Esophagus (tissue), 2 donors: ENCODE results near the gene CLCN2. TPM values are rescaled to one million over a fixed set of nuclear protein-coding genes. Genes with fewer than 3 reads are reported as not detected.
A peak's percentile ranks its signal among the peaks of the same experiment; 100 is the strongest.

ENCODE experiments used
- H3K27ac ChIP-seq, 2 donors: one replicate each; pipeline ENCODE4 v1.5.1; 2013; ENCODE audit warnings: low read depth in 2 of 2, mild to moderate bottlenecking in 2 of 2, inconsistent platforms in 1 of 2, low read length in 1 of 2, moderate library complexity in 1 of 2
- H3K27me3 ChIP-seq, 2 donors: one replicate each; pipeline ENCODE4 v1.6.1; 2013; ENCODE audit warnings: low read length in 2 of 2, control low read depth in 1 of 2, mild to moderate bottlenecking in 1 of 2; ENCODE audit not compliant: insufficient read depth in 2 of 2, control insufficient read depth in 1 of 2
- H3K36me3 ChIP-seq, 2 donors: one replicate each; pipeline ENCODE4 v1.6.1; 2013; ENCODE audit warnings: low read length in 1 of 2; ENCODE audit not compliant: control insufficient read depth in 2 of 2, insufficient read depth in 2 of 2
- H3K4me1 ChIP-seq, 2 donors: one replicate each; pipeline ENCODE4 v1.6.1; 2013; ENCODE audit warnings: low read length in 1 of 2; ENCODE audit not compliant: control insufficient read depth in 2 of 2, insufficient read depth in 2 of 2
- H3K4me3 ChIP-seq, 2 donors: one replicate each; pipeline ENCODE4 v1.5.1; 2013; ENCODE audit warnings: low read length in 2 of 2, mild to moderate bottlenecking in 2 of 2, low read depth in 1 of 2, moderate library complexity in 1 of 2
- H3K9me3 ChIP-seq, 2 donors: one replicate each; pipeline ENCODE4 v1.6.1; 2013; ENCODE audit warnings: mild to moderate bottlenecking in 2 of 2, low read depth in 1 of 2, low read length in 1 of 2, moderate library complexity in 1 of 2; ENCODE audit not compliant: control insufficient read depth in 2 of 2, insufficient read depth in 1 of 2
- WGBS, 2 donors: extraction: QIAGEN DNeasy Blood & Tissue Kit; methylation state at CpG; one replicate each; pipeline ENCODE4 v1.1.7; 2013; 5-methylcytosine and 5-hydroxymethylcytosine counted together
- polyA plus RNA-seq, 2 donors: library from polyadenylated mRNA; stranded (reverse); fragments of 200-250 nt; gene quantifications; one replicate each; pipeline ENCODE4 v1.2.3, GENCODE V29; 2013
- donor health status: healthy with polysubstance abuse.
- donor health status: Bipolar disorder and iron deficiency.

Gene CLCN2
- polyA plus RNA-seq, 2 donors: 3.1 to 5.4 TPM

DNA sequence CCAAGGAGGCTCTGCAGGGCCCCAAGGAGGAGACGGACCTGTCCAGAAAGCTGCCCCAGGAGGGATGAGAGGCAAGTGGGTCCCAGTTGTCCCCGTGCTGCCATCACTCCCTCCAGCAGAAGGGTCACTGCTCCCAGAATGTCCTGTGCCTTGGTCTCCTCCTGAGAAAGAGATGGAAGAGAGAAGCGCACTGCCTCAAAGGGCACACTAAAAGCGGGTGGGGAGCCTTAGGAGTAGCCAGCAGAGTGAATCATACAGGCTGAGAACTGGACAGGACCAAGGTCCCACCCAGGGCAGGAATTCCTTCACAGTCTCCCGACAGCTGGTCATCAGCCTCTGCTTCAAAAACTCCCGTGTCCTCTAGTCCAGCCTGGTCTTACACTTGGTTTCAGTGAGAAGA, 12.0 kb upstream of the CLCN2 start:
- peaks cover 0 to 2% of the 10 kb centered on the region in 2 donors for H3K4me1 ChIP-seq
- no peaks in the 10 kb centered on the region for H3K27me3 ChIP-seq
- H3K9me3 ChIP-seq: no peaks in the 10 kb centered on the region
- no peak overlapping the region for H3K27ac ChIP-seq
- H3K4me3 ChIP-seq: no peak overlapping the region
- H3K36me3 ChIP-seq: peaks cover 0 to 5% of the 10 kb centered on the region in 2 donors
- WGBS, 2 donors: 76 to 80% methylated on average over 6 of the region's 6 CpGs

DNA sequence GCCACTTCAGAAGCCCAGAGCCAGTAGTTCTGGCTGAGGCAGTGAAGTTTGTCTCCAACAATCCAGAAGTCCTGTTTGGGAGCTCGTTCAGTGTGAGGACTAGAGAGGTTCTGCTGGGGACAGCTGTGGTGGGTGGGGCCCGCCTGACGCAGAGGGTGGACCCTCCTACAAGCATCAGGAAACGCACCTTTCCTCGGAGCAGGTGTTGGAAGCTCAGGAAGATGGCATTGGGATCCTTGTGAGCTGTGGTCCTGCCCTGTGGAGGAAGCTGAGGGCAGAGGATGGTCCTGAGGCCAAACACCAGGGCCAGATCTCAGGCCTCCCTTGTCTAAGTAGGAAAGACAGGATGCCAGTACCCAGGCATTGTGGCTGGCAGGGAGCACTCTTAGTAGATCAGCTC, 11.5 kb upstream of the CLCN2 start:
- Histone ChIP-seq H3K4me1 (peaks cover 0 to 2% of the 10 kb centered on the region in 2 donors), H3K27ac (no peak overlapping the region), H3K36me3 (peaks cover 0 to 8% of the 10 kb centered on the region in 2 donors), H3K9me3 (no peaks in the 10 kb centered on the region), H3K4me3 (no peak overlapping the region), H3K27me3 (no peaks in the 10 kb centered on the region)
- WGBS, 2 donors: 70 to 78% methylated on average over 5 of the region's 5 CpGs

DNA sequence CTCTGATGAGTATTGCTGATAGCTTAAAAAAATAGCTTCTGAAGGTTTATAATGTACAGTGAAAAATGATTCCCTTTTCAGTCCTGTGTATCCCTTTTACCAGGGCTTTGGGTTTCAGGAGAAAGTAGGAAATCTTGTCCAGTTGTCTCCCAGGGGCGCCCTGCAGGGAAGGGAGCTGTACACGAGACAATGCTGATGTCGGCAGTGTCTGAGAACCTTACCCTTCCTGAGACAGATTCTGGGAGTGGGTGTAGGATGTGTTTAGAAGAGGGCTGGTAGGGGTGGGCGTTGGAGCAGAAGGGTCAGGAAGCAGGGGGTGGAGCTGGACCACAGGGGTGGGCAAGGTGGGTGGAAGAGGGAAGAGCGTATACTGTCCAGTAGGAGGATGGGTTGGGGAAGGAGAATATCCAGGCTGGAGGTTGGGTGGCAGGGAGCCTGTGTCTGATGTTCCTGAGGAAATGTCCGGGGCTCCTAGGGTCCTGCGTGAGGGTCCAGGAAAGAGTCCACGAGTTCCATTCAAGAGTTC, 11.0 kb upstream of the CLCN2 start:
- no peak overlapping the region for H3K4me3 ChIP-seq
- H3K9me3 ChIP-seq: no peaks in the 10 kb centered on the region
- WGBS, 2 donors: 76 to 79% methylated on average over 8 of the region's 8 CpGs
- H3K4me1 ChIP-seq: peaks cover 0 to 2% of the 10 kb centered on the region in 2 donors
- no peaks in the 10 kb centered on the region for H3K27me3 ChIP-seq
- H3K36me3 ChIP-seq: peaks cover 0 to 10% of the 10 kb centered on the region in 2 donors
- H3K27ac ChIP-seq: no peak overlapping the region

DNA sequence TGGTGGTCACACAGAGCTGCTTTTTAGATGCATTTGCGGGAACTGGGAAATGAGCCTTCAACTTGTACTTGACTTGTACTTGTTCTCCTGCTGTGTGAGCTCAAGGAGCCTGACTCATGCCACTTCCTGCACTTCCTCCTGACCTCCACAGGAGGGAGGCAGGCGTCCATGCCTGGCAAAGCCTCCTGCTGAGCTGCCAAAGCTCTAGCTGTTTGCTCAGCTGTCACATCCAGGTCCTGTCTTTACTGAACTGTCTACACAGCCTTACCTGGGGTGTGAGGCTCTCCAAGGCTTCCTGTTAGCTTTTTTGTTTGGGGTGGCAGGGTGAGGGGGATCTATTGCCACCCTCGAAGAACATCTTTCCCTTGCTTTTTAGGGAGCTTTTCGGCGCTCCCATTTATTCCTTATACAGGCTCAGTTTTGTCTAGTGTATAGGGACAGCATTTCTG, 10.2 kb upstream of the CLCN2 start:
- Histone ChIP-seq H3K4me3 (no peak overlapping the region), H3K4me1 (peaks cover 0 to 2% of the 10 kb centered on the region in 2 donors), H3K27me3 (no peaks in the 10 kb centered on the region), H3K36me3 (peaks cover 0 to 13% of the 10 kb centered on the region in 2 donors), H3K27ac (no peak overlapping the region), H3K9me3 (no peaks in the 10 kb centered on the region)
- WGBS, 2 donors: 43 to 48% methylated on average over 5 of the region's 5 CpGs

DNA sequence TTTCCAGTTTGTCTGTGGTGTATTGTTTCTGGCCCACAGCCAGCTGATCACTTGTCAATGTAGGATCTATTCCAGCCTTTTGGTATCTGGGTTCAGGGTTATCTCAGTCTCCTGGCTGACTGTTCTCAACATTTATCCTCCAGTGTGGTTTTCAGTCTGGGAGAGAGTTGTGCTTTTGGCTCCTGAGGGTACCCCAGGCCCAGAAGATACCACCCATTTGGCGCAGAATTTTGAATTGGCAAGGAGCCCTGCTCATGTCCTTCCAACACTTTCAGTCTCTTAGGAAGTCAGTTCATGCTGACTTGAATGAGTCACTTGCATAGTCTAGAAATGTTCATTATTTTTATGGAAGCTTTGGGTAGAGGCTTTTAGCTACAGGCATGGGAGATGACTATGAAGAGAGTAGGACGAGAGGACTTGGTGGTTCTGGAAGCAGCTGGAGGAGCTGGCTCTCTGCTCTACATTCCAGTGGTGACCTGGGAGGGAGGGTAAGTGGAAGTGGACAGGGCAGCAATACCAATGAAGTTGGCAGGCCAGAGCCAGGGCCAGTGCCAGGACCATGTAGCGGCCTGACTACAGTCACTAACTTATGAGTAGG, 7.3 kb upstream of the CLCN2 start:
- H3K4me3 ChIP-seq: no peak overlapping the region
- no peaks in the 10 kb centered on the region for H3K9me3 ChIP-seq
- H3K27me3 ChIP-seq: no peaks in the 10 kb centered on the region
- WGBS, 2 donors: 51 to 60% methylated on average over 3 of the region's 3 CpGs
- H3K36me3 ChIP-seq: peaks cover 0 to 13% of the 10 kb centered on the region in 2 donors
- H3K4me1 ChIP-seq: peaks cover 0 to 2% of the 10 kb centered on the region in 2 donors
- H3K27ac ChIP-seq: peak overlapping the region in 1 of 2 donors; percentile 33

DNA sequence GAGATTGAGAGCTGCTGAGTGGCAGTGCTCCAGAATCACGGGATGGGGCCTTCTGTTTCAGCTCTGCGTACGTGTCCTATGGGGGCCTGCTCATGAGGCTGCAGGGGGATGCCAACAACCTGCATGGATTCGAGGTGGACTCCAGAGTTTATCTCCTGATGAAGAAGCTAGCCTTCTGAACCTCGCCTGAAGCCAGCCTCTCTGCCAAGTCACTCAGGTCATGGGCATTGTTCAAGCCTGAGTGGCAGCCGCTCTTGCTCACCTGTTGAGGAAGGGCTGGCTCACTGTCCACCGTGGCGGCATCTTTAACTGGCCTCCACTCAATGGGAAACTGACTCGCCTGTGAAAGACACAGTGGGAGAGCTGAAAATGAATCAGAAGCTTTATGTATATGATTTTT, 6.7 kb upstream of the CLCN2 start:
- H3K4me1 ChIP-seq: peaks cover 0 to 2% of the 10 kb centered on the region in 2 donors
- no peak overlapping the region for H3K27ac ChIP-seq
- 79 to 87% methylated on average over 9 of the region's 9 CpGs for WGBS, 2 donors
- no peaks in the 10 kb centered on the region for H3K27me3 ChIP-seq
- H3K4me3 ChIP-seq: no peak overlapping the region
- H3K36me3 ChIP-seq: peaks cover 0 to 13% of the 10 kb centered on the region in 2 donors
- no peaks in the 10 kb centered on the region for H3K9me3 ChIP-seq

DNA sequence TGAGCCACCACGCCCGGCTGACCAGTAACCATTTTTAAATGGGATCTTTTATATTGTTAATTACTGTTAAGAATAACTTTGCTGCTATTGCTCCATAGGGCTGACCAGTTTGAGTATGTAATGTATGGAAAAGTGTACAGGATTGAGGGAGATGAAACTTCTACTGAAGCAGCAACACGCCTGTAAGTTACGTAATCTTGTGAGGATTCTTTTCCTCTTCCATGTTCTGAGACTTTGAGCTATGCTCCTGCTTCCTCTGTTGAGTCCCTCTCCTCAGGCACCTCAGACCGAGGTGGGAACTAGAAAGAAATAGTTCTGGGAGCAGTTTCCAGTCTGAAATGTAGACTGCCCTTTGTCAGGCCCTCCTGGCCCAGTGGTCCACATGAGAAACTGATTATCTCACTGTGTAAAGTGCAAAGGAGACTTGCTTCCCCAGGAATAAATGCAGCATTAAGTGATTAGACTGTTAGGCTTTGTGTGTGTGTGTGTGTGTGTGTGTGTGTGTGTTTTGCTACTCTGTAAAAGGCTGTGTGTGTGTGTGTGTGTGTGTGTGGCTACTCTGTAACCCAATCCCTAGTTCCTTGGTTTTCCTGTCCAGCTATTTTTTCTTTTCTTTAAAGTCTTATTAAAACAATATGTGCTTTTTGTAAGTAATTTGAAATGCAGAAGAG, 5.3 kb upstream of the CLCN2 start:
- Histone ChIP-seq H3K4me3 (no peak overlapping the region), H3K27me3 (no peaks in the 10 kb centered on the region), H3K4me1 (peaks cover 0 to 2% of the 10 kb centered on the region in 2 donors), H3K9me3 (no peaks in the 10 kb centered on the region), H3K27ac (no peak overlapping the region), H3K36me3 (peaks cover 0 to 13% of the 10 kb centered on the region in 2 donors)
- WGBS, 2 donors: 78 to 87% methylated on average over 5 of the region's 5 CpGs

DNA sequence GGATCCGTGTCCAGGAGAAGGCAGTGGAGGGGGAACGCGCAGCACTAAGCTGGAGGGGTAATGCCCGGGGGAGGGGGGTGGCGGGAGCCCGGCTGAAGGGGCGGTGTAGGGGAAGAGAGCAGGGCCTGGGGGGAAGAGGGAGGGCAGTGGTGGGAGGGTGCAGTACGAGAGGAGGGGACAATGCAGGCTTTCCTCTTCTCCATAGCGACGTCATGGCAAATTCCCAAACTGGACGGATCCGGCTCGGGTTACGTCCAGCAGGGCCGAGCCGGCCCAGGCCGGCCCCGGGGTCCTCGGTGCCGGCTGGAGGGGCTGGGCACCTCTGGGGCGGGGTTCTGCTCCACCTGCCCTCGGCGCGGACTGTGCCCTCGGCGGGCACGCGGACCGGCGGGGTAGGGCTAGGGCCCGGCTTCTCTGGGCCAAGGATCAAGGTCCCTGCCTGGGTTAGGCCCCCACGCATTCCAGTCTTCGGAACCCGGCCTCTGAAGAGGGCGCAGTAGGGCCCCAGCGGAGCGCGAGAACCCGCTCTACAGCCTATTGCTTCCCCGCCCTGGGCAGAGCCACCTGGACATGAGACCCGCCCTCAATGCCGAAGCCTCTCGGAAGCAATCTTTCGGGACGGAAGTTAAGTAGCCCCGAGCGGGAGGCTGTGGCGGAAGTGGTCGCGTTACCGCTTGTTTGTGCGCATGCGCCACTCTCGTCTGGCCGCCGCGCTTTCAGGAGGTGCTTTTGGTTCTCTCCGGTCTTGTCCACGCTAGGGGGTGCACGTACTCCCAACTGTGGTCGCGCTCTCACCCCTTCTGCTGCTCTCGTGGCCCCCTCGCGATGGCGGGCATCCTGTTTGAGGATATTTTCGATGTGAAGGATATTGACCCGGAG, 1.5 kb upstream of the CLCN2 start:
- Histone ChIP-seq H3K27me3 (no peaks in the 10 kb centered on the region), H3K36me3 (peaks cover 0 to 5% of the 10 kb centered on the region in 2 donors), H3K27ac (peak overlapping the region; percentile 99), H3K4me3 (peak overlapping the region; percentile 74 to 79), H3K9me3 (no peaks in the 10 kb centered on the region), H3K4me1 (peaks cover 0 to 6% of the 10 kb centered on the region in 2 donors)
- WGBS, 2 donors: 1% methylated on average over 59 to 68 of the region's 68 CpGs

DNA sequence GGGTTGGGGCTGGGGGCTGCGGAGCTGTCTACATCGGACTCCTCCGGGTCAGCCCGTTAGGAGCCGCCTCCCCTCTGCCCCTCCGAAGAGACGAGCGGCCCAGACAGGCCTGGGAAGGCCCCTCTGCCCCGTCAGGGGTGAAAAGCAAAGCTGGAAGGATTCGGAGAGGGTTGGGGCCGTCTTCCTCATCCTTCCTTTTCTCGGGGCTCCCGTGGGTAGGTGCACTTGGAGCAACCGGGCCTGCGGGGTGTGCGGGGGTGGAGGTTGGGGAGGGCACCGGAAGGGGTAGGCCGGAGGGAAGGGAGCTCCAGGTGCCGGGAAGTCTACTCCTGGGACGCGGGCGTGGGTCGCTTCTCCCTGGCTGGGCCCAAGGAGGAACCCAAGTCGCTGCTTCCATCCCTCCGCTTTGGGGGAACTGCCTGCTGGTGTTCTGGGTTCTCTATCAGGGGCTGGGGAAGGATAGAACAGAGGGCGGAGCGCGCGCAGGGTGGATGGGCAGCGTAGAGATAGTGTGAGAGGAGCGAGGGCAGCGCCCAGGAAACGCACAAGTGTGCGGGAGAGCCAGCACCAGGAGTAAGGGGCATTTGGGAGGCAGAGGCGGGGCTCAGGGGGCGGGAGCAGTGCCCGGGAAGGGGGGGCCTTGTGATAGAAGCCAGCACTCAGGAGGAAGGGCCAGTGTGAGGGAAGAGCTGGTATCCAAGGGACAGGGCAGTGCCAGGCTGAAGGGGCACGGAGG, 695 bp upstream of the CLCN2 start:
- H3K4me1 ChIP-seq: peaks cover 0 to 6% of the 10 kb centered on the region in 2 donors
- H3K9me3 ChIP-seq: no peaks in the 10 kb centered on the region
- no peaks in the 10 kb centered on the region for H3K27me3 ChIP-seq
- peak overlapping the region; percentile 99 for H3K27ac ChIP-seq
- peak overlapping the region; percentile 74 to 79 for H3K4me3 ChIP-seq
- H3K36me3 ChIP-seq: peaks cover 0 to 6% of the 10 kb centered on the region in 2 donors
- WGBS, 2 donors: 0% methylated on average over 38 of the region's 38 CpGs
